Caco-2 (cell line): Measurements from ENCODE around the gene CCNO. TPM values are rescaled to one million over a fixed set of nuclear protein-coding genes. Genes with fewer than 3 reads are reported as not detected.

Experiments used
- BruUV-seq: library from RNA; stranded (reverse); fragments of 400-500 nt; replicated peaks from 2 replicates; lab custom pipeline; 2021; lab: Mats Ljungman, UMichigan
- CTCF ChIA-PET: fragments of 300-600 bp; sonication (Branson Sonifier 250); formaldehyde crosslinking; loops from one replicate; lab custom pipeline; 2022; ENCODE audit warnings: antibody characterized with exemption; lab: Charles Lee
- POLR2A ChIA-PET: fragments of 300-600 bp; sonication (Branson Sonifier 250); formaldehyde crosslinking; loops from one replicate; lab custom pipeline; 2022; ENCODE audit warnings: antibody characterized with exemption; lab: Charles Lee
- DNase-seq, 2 experiments: peaks; one replicate each; pipeline versions ENCODE4 v3.0.0 to v3.0.0-alpha.2; 2020 to 2022
- H3K27me3 ChIP-seq: replicated peaks from 2 replicates; pipeline ENCODE4 v1.6.0; 2011; ENCODE audit warnings: low read length; ENCODE audit not compliant: control insufficient read depth, insufficient read depth
- H3K36me3 ChIP-seq: 2 replicates; pipeline ENCODE4 v1.5.1; 2011; ENCODE audit warnings: low read length; ENCODE audit not compliant: control insufficient read depth, insufficient read depth
- H3K4me1 ChIP-seq: fragments of 250-450 bp; sonication (Bioruptor Pico); 2 replicates; pipeline ENCODE4 v1.5.1; 2020; ENCODE audit warnings: mild to moderate bottlenecking
- H3K4me3 ChIP-seq: 2 replicates; pipeline ENCODE4 v1.5.1; 2011; ENCODE audit warnings: low read depth, mild to moderate bottlenecking, control low read depth, low read length
- H3K9me3 ChIP-seq: fragments of 250-450 bp; sonication (Bioruptor Pico); 2 replicates; pipeline ENCODE4 v1.5.1; 2020; ENCODE audit warnings: mild to moderate bottlenecking, moderate library complexity
- H3K27ac Mint-ChIP-seq: one replicate; pipeline ENCODE4 v1.8.0; 2022; ENCODE audit warnings: mixed read lengths; ENCODE audit not compliant: unreplicated experiment
- H3K27me3 Mint-ChIP-seq: one replicate; pipeline ENCODE4 v1.8.0; 2022; ENCODE audit warnings: mixed read lengths; ENCODE audit not compliant: insufficient read depth, unreplicated experiment
- H3K36me3 Mint-ChIP-seq: one replicate; pipeline ENCODE4 v1.8.0; 2022; ENCODE audit warnings: mild to moderate bottlenecking, mixed read lengths; ENCODE audit not compliant: insufficient read depth, unreplicated experiment
- H3K4me1 Mint-ChIP-seq: one replicate; pipeline ENCODE4 v1.8.0; 2022; ENCODE audit warnings: low read depth, mixed read lengths; ENCODE audit not compliant: unreplicated experiment
- H3K4me3 Mint-ChIP-seq: one replicate; pipeline ENCODE4 v1.8.0; 2022; ENCODE audit warnings: mild to moderate bottlenecking, moderate library complexity, mixed read lengths; ENCODE audit not compliant: unreplicated experiment
- H3K9me3 Mint-ChIP-seq: one replicate; pipeline ENCODE4 v1.8.0; 2022; ENCODE audit warnings: mixed read lengths; ENCODE audit not compliant: unreplicated experiment
- CTCF ChIP-seq, 2 experiments: fragments of 200-600 bp in 1 of 2; IDR thresholded peaks; 1 replicate in 1 of 2; 2 replicates in 1 of 2; pipeline versions ENCODE4 v1.5.1 to v1.8.0; 2011 to 2022; ENCODE audit warnings: antibody characterized with exemption in 1 of 2, control low read depth in 1 of 2, inconsistent platforms in 1 of 2, low read depth in 1 of 2, low read length in 1 of 2, mild to moderate bottlenecking in 1 of 2, moderate library complexity in 1 of 2; ENCODE audit not compliant: insufficient read depth in 1 of 2, severe bottlenecking in 1 of 2, unreplicated experiment in 1 of 2
- intact Hi-C: fragments of 100-400 bp; cut with micrococcal nuclease; formaldehyde crosslinking; loops from one replicate; pipeline ENCODE4 v1.10.0; 2022; ENCODE audit not compliant: unreplicated experiment
- total RNA-seq: library from RNA; stranded (reverse); gene quantifications from 2 replicates; pipeline ENCODE4 v1.2.3, GENCODE V29; 2022

Gene CCNO
- total RNA-seq, 1 experiment from 2014 or later: 3.9 TPM

- Histone ChIP-seq H3K27me3 (no peaks in the 10 kb centered on the region), H3K4me3 (no peak overlapping the region), H3K9me3 (no peaks in the 10 kb centered on the region), H3K4me1 (peaks cover 28% of the 10 kb centered on the region), H3K36me3 (no peaks in the 10 kb centered on the region)
- Mint-ChIP-seq H3K9me3 (no peaks in the 10 kb centered on the region), H3K4me3 (no peak overlapping the region), H3K36me3 (peaks cover 10% of the 10 kb centered on the region), H3K27ac (no peak overlapping the region), H3K4me1 (peaks cover 8% of the 10 kb centered on the region), H3K27me3 (no peaks in the 10 kb centered on the region)
- ChIA-PET POLR2A (no interaction called here), CTCF (no interaction called here)
- TF ChIP-seq CTCF (IDR thresholded peaks at IDR 0.05; ENCODE audit: insufficient read depth in 1 of 2, low read depth in 1 of 2, low read length in 1 of 2, severe bottlenecking in 1 of 2, unreplicated experiment in 1 of 2): no peak
- no peak for DNase-seq
- no TSS peak for BruUV-seq
- intact Hi-C loops: no loop called here
Observed at GRCh38 chr5:55258339-55258738, 24.9 kb upstream of the CCNO start.

- Mint-ChIP-seq H3K4me3 (no peak overlapping the region), H3K27ac (no peak overlapping the region), H3K27me3 (no peaks in the 10 kb centered on the region), H3K9me3 (no peaks in the 10 kb centered on the region), H3K36me3 (peaks cover 7% of the 10 kb centered on the region), H3K4me1 (peaks cover 8% of the 10 kb centered on the region)
- intact Hi-C loops: loop anchor here (2.0 kb wide), 1 partner anchor 28 kb away; the partner anchor contains the start of gene MCIDAS
- Histone ChIP-seq H3K9me3 (no peaks in the 10 kb centered on the region), H3K4me3 (no peak overlapping the region), H3K4me1 (peaks cover 28% of the 10 kb centered on the region), H3K27me3 (no peaks in the 10 kb centered on the region), H3K36me3 (no peaks in the 10 kb centered on the region)
- peak in 1 of 2 experiments; percentile 6 for DNase-seq
- TF ChIP-seq CTCF (IDR thresholded peaks at IDR 0.05; ENCODE audit: insufficient read depth in 1 of 2, low read depth in 1 of 2, low read length in 1 of 2, severe bottlenecking in 1 of 2, unreplicated experiment in 1 of 2): no peak
- ChIA-PET POLR2A (no interaction called here), CTCF (no interaction called here)
- BruUV-seq: no TSS peak
Observed at GRCh38 chr5:55254802-55255201, 21.4 kb upstream of the CCNO start.

- Histone ChIP-seq H3K27me3 (no peaks in the 10 kb centered on the region), H3K36me3 (no peaks in the 10 kb centered on the region), H3K4me3 (no peak overlapping the region), H3K4me1 (peaks cover 17% of the 10 kb centered on the region), H3K9me3 (peaks cover 9% of the 10 kb centered on the region; the same call in 1 of the 2 replicates)
- Mint-ChIP-seq H3K27ac (no peak overlapping the region), H3K9me3 (peaks cover 20% of the 10 kb centered on the region), H3K4me3 (no peak overlapping the region), H3K4me1 (peaks cover 8% of the 10 kb centered on the region), H3K36me3 (no peaks in the 10 kb centered on the region), H3K27me3 (no peaks in the 10 kb centered on the region)
- DNase-seq: no peak
- no TSS peak for BruUV-seq
- TF ChIP-seq CTCF (IDR thresholded peaks at IDR 0.05; ENCODE audit: insufficient read depth in 1 of 2, low read depth in 1 of 2, low read length in 1 of 2, severe bottlenecking in 1 of 2, unreplicated experiment in 1 of 2): no peak
- intact Hi-C loops: no loop called here
- CTCF ChIA-PET: no interaction called here
- POLR2A ChIA-PET: no interaction called here
Observed at GRCh38 chr5:55250064-55250463, 16.7 kb upstream of the CCNO start.
